ENCODE data around the gene NHLH1.
"Not testable (repeated sequence)": the region's sequence is repeated elsewhere in the genome, so short reads cannot be mapped to it uniquely, and the experiment has no call there.

NHLH1 gene

DNA sequence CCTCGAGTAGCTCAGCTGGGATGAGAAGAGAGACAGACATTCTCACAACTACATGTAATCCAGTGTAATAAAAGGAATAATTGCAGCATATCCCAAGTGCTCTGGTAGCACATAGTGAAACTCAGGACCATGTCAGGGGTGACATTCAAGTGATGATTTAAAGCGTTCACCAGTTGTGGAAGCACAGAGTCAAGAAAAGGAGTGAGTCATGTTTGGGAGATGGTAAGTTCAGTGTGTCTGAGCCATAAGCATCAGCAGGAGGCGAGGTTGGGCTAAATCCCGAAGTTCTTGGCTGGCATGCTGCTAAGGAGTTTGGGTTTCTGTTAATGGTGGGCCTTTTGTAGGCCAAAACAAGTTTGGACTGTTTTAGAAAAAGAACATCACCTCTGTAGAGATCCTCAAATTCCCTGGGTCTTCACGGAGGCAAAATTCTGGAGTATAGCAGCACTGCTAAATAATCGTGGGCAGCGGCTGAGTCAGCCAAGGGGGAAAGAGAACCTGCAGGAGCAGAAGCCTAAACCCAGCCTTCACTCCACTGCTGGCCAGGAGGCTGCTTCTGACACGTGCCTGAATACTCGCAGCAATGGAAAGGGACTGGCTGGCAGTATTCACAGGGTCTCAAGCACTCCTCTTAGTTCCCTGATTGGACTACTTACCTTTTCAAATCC, 7.2 kb upstream of the NHLH1 start:
- DNase-seq = no peak

DNA sequence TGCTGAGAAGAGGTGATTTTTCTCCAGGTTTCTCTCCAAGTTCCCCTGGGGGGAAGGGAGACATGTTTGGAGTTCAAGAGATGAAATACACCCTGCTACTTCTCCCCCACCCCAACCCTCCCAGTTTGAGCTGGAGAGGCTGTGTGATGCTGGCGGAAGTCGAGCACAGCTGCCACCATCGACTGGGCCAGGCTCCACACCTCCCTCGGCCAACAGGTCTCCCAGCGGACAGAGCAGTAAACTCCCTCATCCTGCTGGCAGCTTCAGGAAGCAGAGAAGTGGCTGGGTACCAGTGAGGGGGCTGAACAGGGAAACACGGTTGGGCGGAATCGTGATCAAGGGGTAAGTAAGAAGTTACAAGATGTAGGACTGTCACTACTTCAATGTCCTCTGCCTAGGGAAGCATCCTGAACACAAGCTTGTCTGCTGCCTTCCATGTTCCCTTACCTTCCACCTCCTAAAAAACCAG, 6.6 kb upstream of the NHLH1 start:
- DNase-seq = no peak

DNA sequence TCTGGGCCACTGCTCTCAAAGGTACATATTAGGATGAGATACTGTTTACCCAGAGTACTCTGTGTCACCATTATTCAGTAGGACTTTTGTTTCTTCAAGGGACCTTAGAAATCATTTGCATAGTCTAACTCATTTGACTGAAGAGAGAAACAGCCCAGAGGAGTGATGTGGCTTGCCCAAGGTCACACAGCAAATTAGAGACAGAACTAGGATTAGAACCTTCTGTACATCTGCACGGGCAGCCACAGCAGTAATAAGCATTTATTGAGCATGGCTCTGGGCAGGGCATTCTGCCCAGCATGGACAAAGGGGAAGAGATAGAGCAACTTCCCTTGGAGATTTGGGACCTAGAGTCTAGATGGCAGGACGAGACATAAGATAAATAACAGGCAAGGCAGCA, 5.7 kb upstream of the NHLH1 start:
- DNase-seq = no peak

DNA sequence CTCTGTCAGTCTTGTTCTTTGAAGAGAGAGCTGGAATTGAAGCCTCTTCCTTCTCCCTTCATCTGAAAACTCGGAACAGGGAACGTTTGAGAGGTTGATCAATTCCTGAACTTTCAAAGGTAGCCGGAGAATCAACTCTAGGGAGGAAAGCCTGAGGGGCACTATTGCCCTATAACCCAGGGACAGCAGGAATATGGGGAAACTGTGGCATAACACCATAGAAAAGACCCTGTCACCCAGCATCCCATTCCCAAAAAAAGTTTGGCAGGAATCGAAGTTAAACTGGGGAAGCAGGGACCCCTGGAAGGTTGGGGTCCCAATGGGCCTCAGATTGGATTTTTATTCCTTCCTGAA, 5.1 kb upstream of the NHLH1 start:
- DNase-seq = no peak

DNA sequence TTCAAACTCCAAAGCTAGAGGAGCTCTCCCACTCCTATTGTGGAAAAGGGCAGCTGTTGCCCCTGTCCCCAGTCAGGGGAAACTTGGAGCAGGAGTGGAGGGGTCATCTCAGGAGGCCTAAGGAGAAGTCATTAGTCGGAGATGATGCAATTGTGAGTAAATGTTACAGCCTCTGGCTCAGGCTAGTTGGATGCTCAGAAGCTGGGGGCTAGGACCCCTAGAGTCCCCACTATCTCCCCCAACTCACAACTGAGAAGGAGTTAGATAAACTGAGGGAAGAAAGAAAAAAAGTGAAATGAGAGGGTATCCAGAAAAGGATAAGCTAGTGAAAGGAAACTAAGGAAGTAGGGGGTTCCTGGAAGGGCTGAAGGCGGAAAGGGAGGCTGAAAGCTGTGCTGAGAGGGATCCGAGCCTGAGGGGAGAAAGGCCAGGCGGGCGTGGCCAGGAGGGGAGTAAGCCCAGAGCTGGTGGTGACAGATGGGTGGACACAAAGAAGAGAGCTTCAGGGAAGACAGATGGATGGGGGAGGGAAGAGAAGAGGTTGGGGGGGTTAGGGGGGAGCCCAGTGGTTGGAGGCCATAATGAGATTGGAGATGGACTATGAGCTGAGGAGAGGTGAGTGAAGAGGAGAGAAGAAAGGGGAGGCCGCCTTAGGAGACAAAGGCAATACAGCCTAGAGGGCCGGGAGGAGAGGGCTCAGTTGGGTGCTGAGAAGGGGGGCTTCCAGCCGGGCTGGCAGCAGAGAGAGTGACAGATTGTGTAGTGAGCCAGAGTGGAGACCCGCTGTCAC, 4.5 kb upstream of the NHLH1 start:
- DNase-seq = no peak

DNA sequence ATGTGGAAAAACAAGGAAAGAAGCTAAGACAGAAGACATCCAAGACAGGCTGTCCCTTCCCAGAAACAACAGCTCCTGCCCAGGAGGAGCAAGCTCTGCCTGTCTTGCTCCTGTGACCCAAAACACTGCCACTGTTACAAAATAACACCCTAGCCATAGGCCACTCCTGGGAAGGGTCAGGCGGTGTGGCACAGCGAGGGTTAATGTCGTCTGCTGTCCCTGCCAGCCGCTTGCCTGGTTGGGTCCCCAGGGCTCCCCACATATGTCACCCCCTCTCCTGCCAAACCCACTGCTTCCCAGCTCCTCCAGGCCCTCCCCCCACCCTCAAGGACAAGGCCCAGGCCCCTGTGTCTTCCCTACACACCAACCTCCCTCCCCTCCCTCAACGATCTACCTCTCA, 3.9 kb upstream of the NHLH1 start:
- no peak for DNase-seq

DNA sequence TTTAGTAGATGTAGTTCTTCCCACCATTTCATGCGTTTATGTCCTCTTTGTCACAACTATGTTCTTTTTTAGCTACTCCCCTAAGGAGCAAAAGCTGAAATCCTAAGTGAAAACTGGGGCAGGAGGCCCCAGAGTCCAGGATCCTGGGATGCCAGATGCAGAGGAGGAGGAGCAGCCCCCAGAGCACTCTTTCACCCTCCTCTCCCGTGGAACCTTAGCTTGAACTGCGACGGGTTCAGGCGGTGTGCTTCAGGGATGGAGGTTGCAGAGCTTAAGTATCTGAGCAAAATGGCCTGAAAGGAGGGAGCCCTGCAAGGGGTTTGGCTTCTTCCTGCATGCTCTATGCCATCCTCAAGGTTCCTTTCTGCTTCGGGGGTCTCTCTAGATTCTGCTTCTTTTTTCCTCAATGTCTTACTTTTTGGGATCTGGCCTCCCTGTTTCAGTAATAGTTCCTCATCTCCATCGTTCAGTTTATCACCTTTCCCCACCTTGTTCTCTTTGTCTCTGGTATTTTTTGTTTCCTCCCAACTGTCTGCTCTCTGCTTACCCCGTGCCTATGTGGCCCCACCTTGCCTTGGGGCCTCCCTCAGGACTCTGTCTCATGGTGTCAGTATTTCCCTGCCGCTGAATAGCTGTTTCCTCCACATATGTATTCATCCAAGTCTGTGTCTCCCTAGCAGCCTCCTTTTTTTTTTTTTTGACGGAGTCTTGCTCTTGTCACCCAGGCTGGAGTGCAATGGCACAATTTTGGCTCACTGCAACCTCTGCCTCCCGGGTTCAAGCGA, 2.7 kb upstream of the NHLH1 start:
- DNase-seq = no peak

DNA sequence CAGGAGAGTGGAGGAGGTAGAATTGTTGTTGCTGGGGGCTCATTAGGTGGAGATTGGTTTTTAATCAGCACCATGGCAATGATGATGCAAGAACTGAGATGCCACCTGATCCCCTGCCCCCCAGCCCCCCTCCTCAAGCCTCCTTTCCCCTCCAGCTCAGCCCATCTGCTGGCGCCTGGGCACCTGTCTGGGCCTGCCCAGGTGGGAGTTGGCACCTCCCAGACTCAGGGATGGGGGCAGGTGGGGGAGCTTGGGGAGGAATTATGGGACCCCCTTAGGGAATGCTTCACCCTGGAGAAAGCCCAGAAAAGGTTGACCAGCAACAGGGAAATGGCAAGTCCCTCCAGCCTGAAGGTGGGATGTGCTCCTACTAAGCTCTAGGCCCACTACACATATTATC, 1.5 kb upstream of the NHLH1 start:
- no peak for DNase-seq

DNA sequence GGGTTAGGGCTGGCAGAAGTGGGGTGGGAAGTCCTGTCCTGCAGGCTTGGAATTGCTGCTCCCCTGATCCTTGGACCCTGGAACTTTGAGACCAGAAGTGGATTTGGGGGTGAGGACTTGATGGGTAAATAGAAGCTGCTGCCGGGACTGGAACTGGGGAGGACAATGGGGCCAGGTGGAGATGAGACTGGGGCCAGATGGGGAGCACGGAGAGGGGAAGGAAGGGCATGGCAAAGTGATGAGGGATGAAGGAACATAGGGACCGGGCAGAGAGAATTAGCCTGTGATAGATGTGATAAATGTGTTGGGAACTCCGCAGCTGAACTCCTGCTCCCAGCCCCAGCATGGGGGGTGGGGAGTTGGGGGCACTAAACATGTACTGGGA, 637 bp downstream of the NHLH1 start:
- no peak for DNase-seq

DNA sequence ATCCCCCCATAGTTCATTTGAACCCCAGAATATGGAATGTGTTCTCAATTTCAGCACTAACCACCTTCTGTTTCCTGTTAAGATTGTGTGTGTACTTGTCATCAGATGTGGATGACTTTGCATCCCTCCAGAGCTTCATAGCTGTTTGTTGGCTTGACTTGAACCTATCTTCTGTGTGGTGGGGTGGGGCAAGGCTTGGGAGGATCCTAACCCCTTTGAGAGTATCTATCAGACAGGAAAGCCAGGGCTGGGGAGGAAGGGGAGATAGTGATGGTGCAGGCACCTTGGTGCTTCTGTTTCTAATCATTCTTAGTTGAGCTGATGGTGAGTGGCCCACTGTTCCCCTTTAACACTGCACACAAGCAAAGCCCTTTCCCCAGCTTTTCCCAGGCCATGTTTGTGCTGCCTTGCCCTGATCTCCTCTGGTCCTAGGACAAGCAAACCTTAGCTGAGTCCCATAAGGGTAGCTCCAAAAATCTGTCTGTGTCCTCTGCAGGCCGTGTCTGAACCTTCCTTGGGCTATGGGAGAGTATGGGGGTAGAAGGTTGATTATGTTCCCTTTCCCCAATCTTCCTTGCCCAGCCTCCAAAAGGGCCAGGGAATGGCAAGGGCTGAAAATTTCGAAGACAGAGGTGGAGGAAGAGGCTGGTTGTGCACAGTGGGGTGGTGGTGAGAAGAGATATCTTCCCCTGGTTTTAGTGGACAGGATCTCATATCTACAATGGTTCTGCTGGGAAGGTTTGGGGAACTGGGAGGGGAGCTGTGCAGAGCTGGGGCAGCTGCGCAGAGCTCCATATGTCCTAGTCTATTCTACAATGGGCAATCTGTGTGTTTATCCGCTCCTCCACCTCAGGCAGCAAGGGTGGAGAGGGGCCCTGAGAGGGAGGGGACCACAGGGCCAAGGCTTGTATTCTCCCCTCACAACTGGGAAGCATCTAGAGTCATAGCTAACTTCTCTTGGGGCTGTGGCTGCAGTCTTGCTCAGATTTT, 1.4 kb downstream of the NHLH1 start:
- no peak for DNase-seq

DNA sequence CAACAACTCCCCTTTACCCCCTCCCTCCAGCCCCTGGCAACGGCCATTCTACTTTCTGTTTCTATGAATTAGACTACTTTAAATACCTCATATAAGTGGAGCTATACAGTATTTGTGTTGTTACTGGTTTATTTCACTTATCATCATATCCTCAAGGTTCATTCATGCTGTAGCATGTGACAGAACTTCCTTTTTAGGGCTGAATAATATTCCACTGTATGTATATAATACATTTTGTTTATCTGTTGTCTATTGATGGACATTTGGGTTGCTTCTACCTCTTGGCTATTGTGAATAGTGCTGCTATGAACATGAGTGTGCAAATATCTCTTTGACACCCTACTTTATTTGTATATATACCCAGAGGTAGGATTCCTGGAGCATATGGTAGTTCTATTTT, 2.2 kb downstream of the NHLH1 start:
- no peak for DNase-seq

DNA sequence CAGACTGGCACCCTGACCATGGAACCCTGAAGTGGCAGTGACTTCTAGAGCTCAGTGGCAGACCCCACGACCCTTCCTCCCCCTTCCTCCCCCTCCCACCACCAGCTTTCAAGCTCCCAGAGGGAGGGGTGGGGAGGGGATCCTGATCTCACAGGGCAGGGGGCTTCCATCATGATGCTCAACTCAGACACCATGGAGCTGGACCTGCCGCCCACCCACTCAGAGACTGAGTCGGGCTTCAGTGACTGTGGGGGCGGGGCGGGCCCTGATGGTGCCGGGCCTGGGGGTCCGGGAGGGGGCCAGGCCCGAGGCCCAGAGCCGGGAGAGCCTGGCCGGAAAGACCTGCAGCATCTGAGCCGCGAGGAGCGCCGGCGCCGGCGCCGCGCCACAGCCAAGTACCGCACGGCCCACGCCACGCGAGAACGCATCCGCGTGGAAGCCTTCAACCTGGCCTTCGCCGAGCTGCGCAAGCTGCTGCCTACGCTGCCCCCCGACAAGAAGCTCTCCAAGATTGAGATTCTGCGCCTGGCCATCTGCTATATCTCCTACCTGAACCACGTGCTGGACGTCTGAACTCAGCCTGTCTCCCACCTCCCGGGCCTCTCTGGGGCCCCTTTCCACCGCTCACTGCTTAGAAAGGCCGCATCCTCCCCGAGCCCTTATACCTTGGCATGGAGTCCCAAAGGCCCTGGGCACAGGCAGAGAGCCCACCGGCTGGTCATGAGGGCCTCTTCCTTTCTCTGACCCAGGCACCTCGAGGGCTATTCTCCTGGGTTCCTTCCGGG, 3.9 kb downstream of the NHLH1 start:
- no peak for DNase-seq

DNA sequence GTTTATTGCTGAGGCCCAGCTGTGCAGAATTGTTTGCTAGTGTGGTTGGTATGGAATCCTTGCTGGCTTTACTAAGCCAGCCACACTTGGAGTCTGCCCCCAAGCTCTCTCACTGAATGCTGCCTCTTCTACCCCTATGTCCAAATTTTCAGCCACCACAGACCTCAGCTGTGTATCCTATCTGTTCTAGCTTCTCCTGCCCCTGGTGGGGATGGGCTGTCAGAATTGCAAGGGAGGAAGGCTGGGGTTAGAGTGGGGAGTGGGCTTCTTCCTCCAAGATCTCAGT, 4.4 kb downstream of the NHLH1 start:
- DNase-seq = no peak

DNA sequence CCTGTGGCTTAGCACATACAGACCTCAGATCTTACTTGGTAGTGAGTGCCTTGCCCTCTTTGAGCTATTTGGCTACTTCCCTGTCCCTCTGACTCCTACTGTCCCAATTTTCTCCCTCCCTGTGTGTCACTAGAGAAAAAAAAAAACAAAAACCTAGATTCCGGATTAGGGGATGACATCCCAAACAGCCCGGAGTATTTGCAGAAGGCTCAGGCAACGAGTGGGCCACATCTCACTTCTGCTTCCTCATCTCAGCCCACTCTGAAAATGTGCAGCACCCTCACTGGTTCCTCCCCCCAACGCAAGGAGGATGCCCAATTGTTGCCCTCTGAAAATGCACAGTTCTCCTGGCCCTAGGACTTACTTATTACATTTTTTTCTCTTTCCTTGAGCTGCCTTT, 4.9 kb downstream of the NHLH1 start:
- no peak for DNase-seq

DNA sequence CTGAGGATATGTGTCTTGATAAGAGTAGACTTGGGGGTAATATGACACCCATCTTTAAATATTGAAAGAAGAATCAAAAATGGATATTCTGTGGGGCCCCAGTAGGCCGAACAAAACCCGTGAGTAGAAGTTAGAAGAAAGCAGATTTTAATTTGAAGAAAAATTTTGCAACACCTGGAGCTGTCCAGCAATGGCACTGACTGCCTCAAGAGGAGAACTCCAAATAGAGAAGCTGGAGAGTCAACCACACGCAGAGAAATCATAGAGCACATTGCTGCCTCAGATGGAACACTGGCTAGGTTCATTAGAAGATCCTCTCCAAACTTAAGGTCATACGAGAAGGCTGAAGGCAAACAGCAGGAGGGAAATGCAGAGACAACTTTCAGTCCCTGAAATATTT, 6.8 kb downstream of the NHLH1 start:
- DNase-seq = no peak

DNA sequence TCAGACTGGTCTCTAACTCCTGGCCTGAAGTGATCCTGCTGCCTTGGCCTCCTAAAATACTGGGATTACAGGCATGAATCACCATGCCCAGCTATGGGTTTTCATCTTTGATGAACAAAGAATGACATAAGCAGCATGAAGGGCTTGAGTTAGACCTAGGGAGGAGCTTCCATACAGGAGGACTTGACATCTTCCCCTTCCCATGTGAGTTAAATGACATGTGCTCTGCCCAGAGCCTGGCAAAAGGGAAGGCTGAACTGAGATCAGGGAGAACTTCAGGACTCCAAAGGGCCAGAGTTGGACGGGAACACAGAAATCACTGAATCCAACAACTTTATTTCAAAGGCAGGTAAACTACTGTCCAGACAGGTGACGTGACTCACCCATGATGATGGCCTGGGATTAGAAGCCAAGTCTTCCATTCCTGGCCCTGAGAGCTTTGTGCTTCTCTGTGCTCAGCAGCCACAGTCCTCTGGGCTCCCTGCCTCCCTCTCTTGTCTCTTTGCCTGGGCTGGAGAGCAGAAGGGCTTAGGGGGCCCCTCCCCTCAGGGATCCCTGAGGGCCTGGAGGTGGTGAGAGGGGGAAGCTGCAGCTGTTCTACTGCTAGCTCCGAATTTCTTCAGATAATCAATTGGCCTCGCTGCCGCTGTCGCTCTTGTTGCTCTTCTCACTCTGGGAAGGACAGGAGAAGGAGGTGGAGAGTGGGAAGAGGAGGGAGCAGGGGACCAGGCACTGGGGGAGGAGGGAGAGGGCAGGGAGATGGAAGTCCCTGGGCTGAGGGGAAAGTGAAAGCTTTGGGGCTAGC, 7.6 kb downstream of the NHLH1 start:
- no peak for DNase-seq

DNA sequence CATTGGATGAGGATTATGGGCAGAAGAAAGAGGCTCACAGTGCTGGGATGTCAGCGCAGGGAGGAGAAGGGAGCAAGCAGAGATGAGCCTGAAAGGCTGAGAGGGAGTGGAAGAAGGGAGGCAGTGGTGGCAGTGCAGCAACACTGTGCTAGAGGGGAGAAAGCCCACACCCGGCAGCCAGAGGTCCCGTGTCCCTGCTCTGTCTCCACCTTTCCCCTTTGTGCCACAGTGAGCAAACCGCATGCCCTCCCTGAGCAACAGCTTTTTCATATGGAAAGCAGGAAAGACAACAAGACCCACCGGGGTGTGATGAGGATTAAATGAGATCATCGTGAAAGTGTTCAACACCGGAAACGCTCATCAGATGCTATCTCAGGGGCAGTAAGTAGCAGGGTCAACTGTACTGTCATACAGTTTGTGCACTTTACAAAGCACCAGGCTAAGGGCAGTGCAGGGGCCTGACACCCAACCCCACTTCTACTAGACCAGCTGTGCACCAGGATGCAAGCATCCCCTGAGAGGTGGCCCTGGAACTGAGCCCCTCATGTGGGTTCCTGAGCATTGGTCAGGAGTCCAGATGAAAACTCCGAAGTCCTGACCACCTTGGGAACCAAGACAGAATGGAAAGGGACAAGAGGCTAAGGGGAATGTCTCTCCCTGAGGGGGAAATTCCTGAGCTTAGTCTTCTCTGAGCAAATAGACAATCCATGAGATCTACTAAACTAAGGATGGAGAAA, 9.1 kb downstream of the NHLH1 start:
- no peak for DNase-seq

DNA sequence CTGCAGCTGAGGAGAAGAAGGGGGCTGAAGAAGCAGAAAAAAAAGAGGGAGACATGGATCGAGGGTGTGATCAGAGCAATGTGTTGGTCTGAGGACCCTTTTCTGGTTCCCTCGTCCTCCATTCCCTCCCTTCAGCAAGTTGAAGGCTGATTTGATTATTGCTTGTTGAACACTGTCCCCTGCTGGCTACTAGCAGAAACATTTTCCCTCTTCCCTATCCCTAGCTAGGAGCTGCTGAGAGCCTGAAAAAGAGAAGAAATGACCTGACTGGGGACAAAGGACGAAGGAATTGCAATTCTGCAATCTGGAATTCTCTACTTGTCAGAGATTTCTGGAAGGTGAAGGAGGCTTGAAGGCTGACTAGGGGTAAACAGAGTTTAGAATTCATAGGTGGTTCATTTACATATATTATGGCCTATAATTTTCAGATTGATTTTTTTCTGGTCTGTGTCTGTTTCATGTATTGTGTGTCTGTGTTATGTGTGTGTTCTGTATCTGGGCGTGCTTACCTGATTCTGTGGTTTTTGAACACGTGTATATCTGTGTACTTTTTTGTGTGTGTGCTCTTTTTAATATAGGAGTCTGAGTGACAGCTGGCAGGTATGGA, 9.8 kb downstream of the NHLH1 start:
- no peak for DNase-seq

DNA sequence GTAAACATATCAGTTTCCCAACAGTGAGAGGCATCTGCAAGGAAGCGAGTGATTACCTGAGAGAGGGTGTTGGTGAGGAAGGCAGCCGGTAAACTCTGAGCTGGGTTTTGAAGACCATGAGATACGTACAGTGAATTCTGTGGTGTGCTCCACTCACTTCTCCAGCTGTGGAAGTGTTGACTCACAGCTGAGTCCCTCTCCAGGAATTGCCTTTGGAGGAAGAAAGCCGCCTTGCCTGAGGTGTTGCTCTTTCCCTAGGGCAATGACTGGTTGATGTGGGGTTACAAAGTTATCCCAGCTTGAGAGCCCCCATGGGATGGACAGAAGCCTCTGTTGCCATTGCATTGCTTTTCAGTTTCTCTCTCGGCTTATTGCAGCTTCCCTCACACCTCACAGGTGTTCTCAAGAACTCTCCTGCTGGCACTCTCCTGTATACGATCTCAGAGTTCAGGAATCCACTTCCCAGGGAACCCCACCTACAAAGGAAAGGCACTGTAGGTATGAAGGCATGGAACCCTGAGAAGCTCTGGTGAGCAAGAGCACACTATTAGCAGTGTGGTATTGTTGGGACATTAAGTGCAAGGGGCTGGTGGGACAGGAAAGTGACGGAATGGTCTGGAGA, 10.8 kb downstream of the NHLH1 start:
- no peak for DNase-seq

DNA sequence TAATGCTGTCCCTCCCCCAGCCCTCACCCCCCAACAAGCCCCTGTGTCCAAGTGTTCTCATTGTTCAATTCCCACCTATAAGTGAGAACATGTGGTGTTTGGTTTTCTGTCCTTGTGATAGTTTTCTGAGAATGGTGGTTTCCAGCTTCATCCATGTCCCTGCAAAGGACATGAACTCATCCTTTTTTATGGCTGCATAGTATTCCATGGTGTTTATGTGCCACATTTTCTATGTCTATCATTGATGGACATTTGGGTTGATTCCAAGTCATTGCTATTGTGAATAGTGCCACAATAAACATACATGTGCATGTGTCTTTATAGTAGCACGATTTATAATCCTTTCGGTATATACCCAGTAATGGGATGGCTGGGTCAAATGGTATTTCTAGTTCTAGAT, 17.9 kb downstream of the NHLH1 start:
- not testable (repeated sequence) for DNase-seq
